Smooth muscle cell (in vitro differentiated cells): ENCODE data around the gene NALCN. TPM values are rescaled to one million over a fixed set of nuclear protein-coding genes. Genes with fewer than 3 reads are reported as not detected.

Source experiments
- DNase-seq: peaks from one replicate; lab custom pipeline; 2025; ENCODE audit not compliant: unreplicated experiment; lab: John Stamatoyannopoulos, UW
- H2AFZ ChIP-seq: fragments of 200-600 bp; sonication (generic); 2 replicates; pipeline ENCODE4 v1.6.0; 2016; ENCODE audit warnings: antibody characterized with exemption, low read depth, mild to moderate bottlenecking
- H3F3A ChIP-seq: fragments of 200-600 bp; sonication (generic); 2 replicates; pipeline ENCODE4 v1.6.0; 2017; ENCODE audit warnings: antibody characterized with exemption, low read depth
- H3K27ac ChIP-seq: fragments of 200-600 bp; sonication (generic); 2 replicates; pipeline ENCODE4 v1.5.1; 2016; ENCODE audit warnings: low read depth, mild to moderate bottlenecking
- H3K27me3 ChIP-seq: fragments of 200-600 bp; sonication (generic); 2 replicates; pipeline ENCODE4 v1.6.1; 2016; ENCODE audit warnings: low read depth, mild to moderate bottlenecking
- H3K36me3 ChIP-seq: fragments of 200-600 bp; sonication (generic); 2 replicates; pipeline ENCODE4 v1.5.1; 2016; ENCODE audit warnings: low read depth
- H3K4me1 ChIP-seq: fragments of 200-600 bp; sonication (generic); 2 replicates; pipeline ENCODE4 v1.5.1; 2016; ENCODE audit warnings: low read depth
- H3K4me2 ChIP-seq: fragments of 200-600 bp; sonication (generic); 2 replicates; pipeline ENCODE4 v1.6.0; 2016; ENCODE audit warnings: mild to moderate bottlenecking
- H3K4me3 ChIP-seq: fragments of 200-600 bp; sonication (generic); 2 replicates; pipeline ENCODE4 v1.5.1; 2016; ENCODE audit warnings: mild to moderate bottlenecking
- H3K79me2 ChIP-seq: fragments of 200-600 bp; sonication (generic); 2 replicates; pipeline ENCODE4 v1.6.0; 2016; ENCODE audit warnings: low read depth, mild to moderate bottlenecking
- H3K9ac ChIP-seq: fragments of 200-600 bp; sonication (generic); 2 replicates; pipeline ENCODE4 v1.6.0; 2016; ENCODE audit warnings: low read depth
- H3K9me3 ChIP-seq: fragments of 200-600 bp; sonication (generic); replicated peaks from 2 replicates; pipeline ENCODE4 v1.5.1; 2016; ENCODE audit warnings: low read depth
- H4K20me1 ChIP-seq: fragments of 200-600 bp; sonication (generic); 2 replicates; pipeline ENCODE4 v1.6.0; 2016; ENCODE audit warnings: low read depth
- whole genome bisulfite sequencing: methylation state at CpG from one replicate; pipeline ENCODE4 v1.1.7; 2016; ENCODE audit warnings: low lambda C conversion rate; 5-methylcytosine and 5-hydroxymethylcytosine counted together
- polyA plus RNA-seq: library from polyadenylated mRNA; unstranded; fragments of >200 nt; fragmentation: Nextera tagmentation; extraction: Ambion mirVana; gene quantifications from 2 replicates; pipeline ENCODE4 v1.2.1, GENCODE V29; 2016
- total RNA-seq: library from RNA; depleted of rRNA; stranded (reverse); fragments of >200 nt; gene quantifications from 2 replicates; pipeline ENCODE4 v1.2.3, GENCODE V29; 2014
- TF ChIP-seq, protein P1 (sequence below): fragments of 200-600 bp; sonication (generic); IDR thresholded peaks from 2 replicates; pipeline ENCODE4 v1.5.1; 2017; ENCODE audit warnings: borderline replicate concordance, mild to moderate bottlenecking, antibody characterized with exemption; ENCODE audit not compliant: insufficient read depth, poor library complexity, severe bottlenecking

Gene NALCN
- total and polyA plus RNA-seq, 2 experiments from 2014 or later = 4.1 to 6.0 TPM

GRCh38 chr13:101398191-101398590, 18.1 kb downstream of the NALCN start:
- H3K4me2 ChIP-seq = peak overlapping the region; percentile 55
- H3K4me1 ChIP-seq = peaks cover 6% of the 10 kb centered on the region
- no peaks in the 10 kb centered on the region for H4K20me1 ChIP-seq
- H3K9ac ChIP-seq = peak overlapping the region; percentile 10
- no peaks in the 10 kb centered on the region for H3K36me3 ChIP-seq
- H3K4me3 ChIP-seq = no peak overlapping the region
- no peaks in the 10 kb centered on the region for H3F3A ChIP-seq
- H3K27ac ChIP-seq = peak overlapping the region; percentile 93
- DNase-seq = no peak
- H3K27me3 ChIP-seq = no peaks in the 10 kb centered on the region
- H2AFZ ChIP-seq = no peak overlapping the region
- no peaks in the 10 kb centered on the region for H3K79me2 ChIP-seq
- WGBS = 62% methylated on average over 2 of the region's 2 CpGs
- H3K9me3 ChIP-seq = no peaks in the 10 kb centered on the region
- TF ChIP-seq, protein P1, sequence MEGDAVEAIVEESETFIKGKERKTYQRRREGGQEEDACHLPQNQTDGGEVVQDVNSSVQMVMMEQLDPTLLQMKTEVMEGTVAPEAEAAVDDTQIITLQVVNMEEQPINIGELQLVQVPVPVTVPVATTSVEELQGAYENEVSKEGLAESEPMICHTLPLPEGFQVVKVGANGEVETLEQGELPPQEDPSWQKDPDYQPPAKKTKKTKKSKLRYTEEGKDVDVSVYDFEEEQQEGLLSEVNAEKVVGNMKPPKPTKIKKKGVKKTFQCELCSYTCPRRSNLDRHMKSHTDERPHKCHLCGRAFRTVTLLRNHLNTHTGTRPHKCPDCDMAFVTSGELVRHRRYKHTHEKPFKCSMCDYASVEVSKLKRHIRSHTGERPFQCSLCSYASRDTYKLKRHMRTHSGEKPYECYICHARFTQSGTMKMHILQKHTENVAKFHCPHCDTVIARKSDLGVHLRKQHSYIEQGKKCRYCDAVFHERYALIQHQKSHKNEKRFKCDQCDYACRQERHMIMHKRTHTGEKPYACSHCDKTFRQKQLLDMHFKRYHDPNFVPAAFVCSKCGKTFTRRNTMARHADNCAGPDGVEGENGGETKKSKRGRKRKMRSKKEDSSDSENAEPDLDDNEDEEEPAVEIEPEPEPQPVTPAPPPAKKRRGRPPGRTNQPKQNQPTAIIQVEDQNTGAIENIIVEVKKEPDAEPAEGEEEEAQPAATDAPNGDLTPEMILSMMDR = no peak

GRCh38 chr13:101397742-101398141, 18.6 kb downstream of the NALCN start:
- H3K9me3 ChIP-seq = no peaks in the 10 kb centered on the region
- H3K27ac ChIP-seq = peak overlapping the region; percentile 93
- H3K4me1 ChIP-seq = peaks cover 6% of the 10 kb centered on the region
- no peak overlapping the region for H2AFZ ChIP-seq
- H3K79me2 ChIP-seq = no peaks in the 10 kb centered on the region
- no peak for DNase-seq
- WGBS = 32% methylated on average over 2 of the region's 2 CpGs
- no peaks in the 10 kb centered on the region for H4K20me1 ChIP-seq
- TF ChIP-seq, protein P1 = no peak
- no peaks in the 10 kb centered on the region for H3K27me3 ChIP-seq
- no peaks in the 10 kb centered on the region for H3K36me3 ChIP-seq
- H3F3A ChIP-seq = no peaks in the 10 kb centered on the region
- peak overlapping the region; percentile 55 for H3K4me2 ChIP-seq
- no peak overlapping the region for H3K4me3 ChIP-seq
- H3K9ac ChIP-seq = peak overlapping the region; percentile 10

GRCh38 chr13:101394605-101395004, 21.7 kb downstream of the NALCN start:
- H4K20me1 ChIP-seq = no peaks in the 10 kb centered on the region
- WGBS = 79% methylated on average over 2 of the region's 2 CpGs
- TF ChIP-seq, protein P1 = no peak
- peaks cover 6% of the 10 kb centered on the region for H3K4me1 ChIP-seq
- H3K36me3 ChIP-seq = no peaks in the 10 kb centered on the region
- no peak overlapping the region for H3K4me3 ChIP-seq
- no peak overlapping the region for H2AFZ ChIP-seq
- no peak overlapping the region for H3K27ac ChIP-seq
- H3K9me3 ChIP-seq = no peaks in the 10 kb centered on the region
- no peaks in the 10 kb centered on the region for H3K79me2 ChIP-seq
- H3K27me3 ChIP-seq = no peaks in the 10 kb centered on the region
- no peak for DNase-seq
- H3F3A ChIP-seq = no peaks in the 10 kb centered on the region
- no peak overlapping the region for H3K9ac ChIP-seq
- H3K4me2 ChIP-seq = no peak overlapping the region

DNA sequence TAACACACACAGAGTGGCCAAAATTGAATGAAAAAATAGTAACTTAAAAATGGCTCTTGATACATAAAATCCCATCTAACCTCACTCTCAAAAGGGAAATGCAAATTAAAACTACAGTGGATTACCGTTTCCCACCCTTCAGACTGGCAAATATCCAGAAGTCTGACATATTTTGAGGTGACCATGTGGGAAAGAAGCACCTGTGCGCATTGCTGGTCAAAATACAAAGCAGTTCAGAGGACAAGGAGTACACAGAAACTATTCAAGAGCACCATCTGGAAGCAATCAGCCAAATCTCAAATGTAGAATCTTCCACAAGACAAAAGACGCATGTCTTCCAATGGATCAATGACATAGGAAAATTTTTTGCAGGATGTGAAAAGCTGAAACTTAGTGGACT, 23.2 kb downstream of the NALCN start:
- 95% methylated on average over 3 of the region's 3 CpGs for WGBS
- no peak for DNase-seq
- Histone ChIP-seq H3K4me3 (no peak overlapping the region), H3K27ac (no peak overlapping the region), H3K27me3 (no peaks in the 10 kb centered on the region), H3K79me2 (no peaks in the 10 kb centered on the region), H3K4me2 (no peak overlapping the region), H4K20me1 (no peaks in the 10 kb centered on the region), H3K4me1 (no peaks in the 10 kb centered on the region), H2AFZ (no peak overlapping the region), H3K9me3 (no peaks in the 10 kb centered on the region), H3F3A (no peaks in the 10 kb centered on the region), H3K9ac (no peak overlapping the region), H3K36me3 (no peaks in the 10 kb centered on the region)
- TF ChIP-seq, protein P1 = no peak
